ENCODE results near the gene TOX2. TPM values are rescaled to one million over a fixed set of nuclear protein-coding genes. Genes with fewer than 3 reads are reported as not detected.

The TOX2 gene
- total RNA-seq, 2 donors from 2014 or later, result 2.4 to 3.4 TPM

- DNase-seq, result no peak
- Histone ChIP-seq H3K36me3 (ENCODE audit: control insufficient read depth, insufficient read depth, low read length) (no peaks in the 10 kb centered on the region), H3K4me1 (ENCODE audit: control insufficient read depth, insufficient read depth, low read length) (peaks cover 14% of the 10 kb centered on the region), H3K4me3 (ENCODE audit: low read length) (no peak overlapping the region), H3K27me3 (ENCODE audit: control insufficient read depth, insufficient read depth, low read length, poor library complexity, severe bottlenecking) (no peaks in the 10 kb centered on the region), H3K27ac (ENCODE audit: low read depth, low read length) (no peak overlapping the region), H3K9me3 (ENCODE audit: control insufficient read depth, low read length) (no peaks in the 10 kb centered on the region), H3K9ac (ENCODE audit: extremely low read depth, low read length, poor library complexity, severe bottlenecking) (no peak overlapping the region)
- Mint-ChIP-seq H3K36me3 (ENCODE audit: low read depth) (no peaks in the 10 kb centered on the region), H3K27ac (no peak overlapping the region), H3K4me3 (no peak overlapping the region), H3K9me3 (no peaks in the 10 kb centered on the region), H3K27me3 (ENCODE audit: insufficient read depth) (peaks cover 4% of the 10 kb centered on the region), H3K4me1 (peaks cover 32% of the 10 kb centered on the region)
- TF ChIP-seq, protein P1, sequence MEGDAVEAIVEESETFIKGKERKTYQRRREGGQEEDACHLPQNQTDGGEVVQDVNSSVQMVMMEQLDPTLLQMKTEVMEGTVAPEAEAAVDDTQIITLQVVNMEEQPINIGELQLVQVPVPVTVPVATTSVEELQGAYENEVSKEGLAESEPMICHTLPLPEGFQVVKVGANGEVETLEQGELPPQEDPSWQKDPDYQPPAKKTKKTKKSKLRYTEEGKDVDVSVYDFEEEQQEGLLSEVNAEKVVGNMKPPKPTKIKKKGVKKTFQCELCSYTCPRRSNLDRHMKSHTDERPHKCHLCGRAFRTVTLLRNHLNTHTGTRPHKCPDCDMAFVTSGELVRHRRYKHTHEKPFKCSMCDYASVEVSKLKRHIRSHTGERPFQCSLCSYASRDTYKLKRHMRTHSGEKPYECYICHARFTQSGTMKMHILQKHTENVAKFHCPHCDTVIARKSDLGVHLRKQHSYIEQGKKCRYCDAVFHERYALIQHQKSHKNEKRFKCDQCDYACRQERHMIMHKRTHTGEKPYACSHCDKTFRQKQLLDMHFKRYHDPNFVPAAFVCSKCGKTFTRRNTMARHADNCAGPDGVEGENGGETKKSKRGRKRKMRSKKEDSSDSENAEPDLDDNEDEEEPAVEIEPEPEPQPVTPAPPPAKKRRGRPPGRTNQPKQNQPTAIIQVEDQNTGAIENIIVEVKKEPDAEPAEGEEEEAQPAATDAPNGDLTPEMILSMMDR (conservative IDR thresholded peaks at IDR 0.05), result no peak
- WGBS, 2 experiments (ENCODE audit: insufficient coverage in 1 of 2, insufficient read length in 1 of 2), result 90% methylated on average over 6 to 7 of the region's 7 CpGs
Observed at GRCh38 chr20:44024820-44025580, 110.3 kb downstream of the TOX2 start.

GRCh38 chr20:44025756-44026155 is 111.1 kb downstream of the TOX2 start:
- Histone ChIP-seq H3K4me1 (ENCODE audit: control insufficient read depth, insufficient read depth, low read length) (peaks cover 9% of the 10 kb centered on the region), H3K36me3 (ENCODE audit: control insufficient read depth, insufficient read depth, low read length) (no peaks in the 10 kb centered on the region), H3K27me3 (ENCODE audit: control insufficient read depth, insufficient read depth, low read length, poor library complexity, severe bottlenecking) (no peaks in the 10 kb centered on the region), H3K9ac (ENCODE audit: extremely low read depth, low read length, poor library complexity, severe bottlenecking) (no peak overlapping the region), H3K4me3 (ENCODE audit: low read length) (no peak overlapping the region), H3K9me3 (ENCODE audit: control insufficient read depth, low read length) (peaks cover 4% of the 10 kb centered on the region), H3K27ac (ENCODE audit: low read depth, low read length) (no peak overlapping the region)
- no peaks in the 10 kb centered on the region for H3K36me3 Mint-ChIP-seq (ENCODE audit: low read depth)
- H3K27ac Mint-ChIP-seq, result no peak overlapping the region
- H3K4me1 Mint-ChIP-seq, result peaks cover 33% of the 10 kb centered on the region
- TF ChIP-seq, protein P1 (conservative IDR thresholded peaks at IDR 0.05), result no peak
- peaks cover 4% of the 10 kb centered on the region for H3K27me3 Mint-ChIP-seq (ENCODE audit: insufficient read depth)
- no peaks in the 10 kb centered on the region for H3K9me3 Mint-ChIP-seq
- 95 to 100% methylated on average over 2 to 6 of the region's 6 CpGs for WGBS, 2 experiments (ENCODE audit: insufficient coverage in 1 of 2, insufficient read length in 1 of 2)
- no peak overlapping the region for H3K4me3 Mint-ChIP-seq
- no peak for DNase-seq

DNA sequence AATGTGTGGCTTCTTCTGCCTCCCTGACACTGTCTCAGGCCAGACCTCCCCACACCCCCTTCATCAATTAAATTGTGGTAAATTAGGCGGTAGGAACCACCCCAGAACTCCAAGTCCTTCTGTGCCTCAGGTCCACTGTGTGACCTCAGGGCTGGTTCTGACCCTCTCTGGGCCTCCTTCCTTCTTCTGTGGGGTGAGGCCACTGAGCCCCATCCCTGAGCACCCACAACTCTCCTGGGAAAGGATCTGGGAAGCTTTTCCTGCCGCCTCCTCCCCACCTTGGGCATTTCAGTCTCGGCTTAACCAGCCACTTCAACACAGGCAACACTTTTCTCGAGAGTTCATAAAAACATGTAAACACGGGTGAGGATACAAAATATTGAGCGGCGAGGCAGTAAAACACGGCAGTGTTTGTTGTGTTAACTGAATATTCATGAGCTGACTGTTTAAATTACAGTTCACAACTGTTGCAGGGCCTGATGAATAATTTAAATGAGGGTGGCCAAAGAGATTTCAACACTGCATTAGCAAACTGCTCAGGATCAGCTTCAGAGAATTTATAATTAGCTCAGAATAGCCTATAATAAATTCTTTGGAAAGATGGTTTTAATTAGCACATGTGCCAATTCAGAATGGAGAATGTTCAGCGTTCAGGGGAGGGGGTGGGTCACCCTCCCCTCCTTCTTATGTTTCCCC is 112.1 kb downstream of the TOX2 start:
- no peak for DNase-seq
- no peaks in the 10 kb centered on the region for H3K36me3 ChIP-seq (ENCODE audit: control insufficient read depth, insufficient read depth, low read length)

More for the DNA sequence above, 112.1 kb downstream of the TOX2 start:
- no peaks in the 10 kb centered on the region for H3K36me3 Mint-ChIP-seq (ENCODE audit: low read depth)
- Histone ChIP-seq H3K27me3 (ENCODE audit: control insufficient read depth, insufficient read depth, low read length, poor library complexity, severe bottlenecking) (no peaks in the 10 kb centered on the region), H3K4me3 (ENCODE audit: low read length) (no peak overlapping the region), H3K9me3 (ENCODE audit: control insufficient read depth, low read length) (peaks cover 6% of the 10 kb centered on the region), H3K27ac (ENCODE audit: low read depth, low read length) (no peak overlapping the region), H3K9ac (ENCODE audit: extremely low read depth, low read length, poor library complexity, severe bottlenecking) (no peak overlapping the region), H3K4me1 (ENCODE audit: control insufficient read depth, insufficient read depth, low read length) (peaks cover 9% of the 10 kb centered on the region)
- no peaks in the 10 kb centered on the region for H3K9me3 Mint-ChIP-seq
- H3K27me3 Mint-ChIP-seq (ENCODE audit: insufficient read depth), result peaks cover 4% of the 10 kb centered on the region
- no peak overlapping the region for H3K4me3 Mint-ChIP-seq
- TF ChIP-seq, protein P1 (conservative IDR thresholded peaks at IDR 0.05), result no peak
- H3K4me1 Mint-ChIP-seq, result peaks cover 34% of the 10 kb centered on the region
- H3K27ac Mint-ChIP-seq, result no peak overlapping the region
- WGBS, 2 experiments (ENCODE audit: insufficient coverage in 1 of 2, insufficient read length in 1 of 2), result 88 to 92% methylated on average over 6 to 9 of the region's 9 CpGs
